ENCODE measurements around the gene KLHL3. TPM values are rescaled to one million over a fixed set of nuclear protein-coding genes. Genes with fewer than 3 reads are reported as not detected.

Gene KLHL3
- total and polyA plus RNA-seq, 2 donors (not counting 3 experiments of a cell fraction or from before 2014, with no cell fraction given), result 8.8 to 13.6 TPM

GRCh38 chr5:137728048-137728447 is 7.8 kb downstream of the KLHL3 start:
- peaks cover 0 to 4% of the 10 kb centered on the region in 2 experiments for H3K36me3 ChIP-seq (ENCODE audit: control insufficient read depth in 2 of 2, extremely low read depth in 1 of 2, insufficient read depth in 2 of 2, low read length in 2 of 2)
- intact Hi-C loops (cut with micrococcal nuclease) (loop anchor here (1.0 kb wide), 1 partner anchor 68 kb away; no protein-coding TSS in a partner anchor), dilution Hi-C loops (cut with MboI; ENCODE audit: extremely low pct_ligation_motif_present, low sequenced_read_pairs) (no loop called here)
- H2AFZ ChIP-seq (ENCODE audit: low read depth, low read length), result no peak overlapping the region
- H3K9me1 ChIP-seq (replicated peaks; ENCODE audit: control insufficient read depth, extremely low read depth, insufficient read depth, low read length), result no peaks in the 10 kb centered on the region
- H3K4me3 ChIP-seq (replicated peaks in 1 of 3; ENCODE audit: insufficient read depth in 1 of 3, low read depth in 1 of 3, low read length in 3 of 3), result no peak overlapping the region
- DNase-seq (ENCODE audit: low read depth, low spot score), result peak; percentile 43
- H3K4me1 ChIP-seq (ENCODE audit: control insufficient read depth, extremely low read depth, insufficient read depth, low read length), result no peaks in the 10 kb centered on the region
- H3K27me3 ChIP-seq (ENCODE audit: control insufficient read depth in 2 of 2, insufficient read depth in 2 of 2, low read length in 2 of 2), result no peaks in the 10 kb centered on the region
- no TSS peak for BruUV-seq (replicated peaks)
- FAIRE-seq, result no peak
- no peak overlapping the region for H3K9ac ChIP-seq (replicated peaks; ENCODE audit: extremely low read depth, insufficient read depth, low read length)
- ChIA-PET CTCF (interaction anchor here (0.6 to 4.3 kb wide), 29 partner anchors 8 to 98 kb away, joined by 3 to 217 read pairs (median 6); partner anchors contain the start of gene KLHL3), POLR2A (no interaction called here)
- H3K27ac ChIP-seq (ENCODE audit: insufficient read depth, low read depth, low read length), result no peak overlapping the region
- TF ChIP-seq JUN (IDR thresholded peaks at IDR 0.05; ENCODE audit: borderline replicate concordance, insufficient read depth, insufficient read length, low read depth) (no peak), CTCF (IDR thresholded peaks at IDR 0.05; ENCODE audit: extremely low read depth in 1 of 2, insufficient read depth in 1 of 2, low read depth in 1 of 2, low read length in 2 of 2) (peak in 1 of 2 donors; percentile 21)
- H3K9me3 ChIP-seq (replicated peaks; ENCODE audit: control insufficient read depth, insufficient read depth, low read length), result no peaks in the 10 kb centered on the region
- H3K79me2 ChIP-seq (ENCODE audit: control insufficient read depth, insufficient read depth, low read length), result peaks cover 3% of the 10 kb centered on the region
- H4K20me1 ChIP-seq (replicated peaks; ENCODE audit: control insufficient read depth, extremely low read depth, insufficient read depth, low read length), result no peaks in the 10 kb centered on the region
- H3K4me2 ChIP-seq (ENCODE audit: insufficient read depth, low read length), result no peak overlapping the region

DNA sequence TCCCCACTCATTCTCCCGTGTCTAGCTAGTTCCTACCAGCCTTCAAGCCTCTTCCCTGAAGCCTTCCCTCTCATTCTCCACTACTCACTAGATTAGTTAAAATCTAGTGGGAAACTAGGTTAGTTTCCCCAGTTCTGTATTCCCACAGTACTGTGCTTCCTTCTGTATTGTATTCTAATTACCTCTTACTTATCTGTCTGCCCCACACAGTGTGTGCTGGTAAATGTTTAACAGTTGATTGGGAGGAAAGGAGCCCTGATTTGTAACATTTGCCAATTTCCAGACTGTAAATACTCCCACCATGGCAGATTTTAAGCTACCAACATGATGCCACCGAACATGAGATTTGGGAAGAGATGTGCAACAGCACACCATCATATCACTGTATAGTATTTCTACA is 8.3 kb downstream of the KLHL3 start:
- FAIRE-seq (no peak), DNase-seq (ENCODE audit: low read depth, low spot score) (peak; percentile 19)
- H3K9ac ChIP-seq (replicated peaks; ENCODE audit: extremely low read depth, insufficient read depth, low read length), result no peak overlapping the region
- no peak overlapping the region for H3K27ac ChIP-seq (ENCODE audit: insufficient read depth, low read depth, low read length)
- H3K4me2 ChIP-seq (ENCODE audit: insufficient read depth, low read length), result no peak overlapping the region
- H3K9me3 ChIP-seq (replicated peaks; ENCODE audit: control insufficient read depth, insufficient read depth, low read length), result no peaks in the 10 kb centered on the region
- peaks cover 0 to 4% of the 10 kb centered on the region in 2 experiments for H3K36me3 ChIP-seq (ENCODE audit: control insufficient read depth in 2 of 2, extremely low read depth in 1 of 2, insufficient read depth in 2 of 2, low read length in 2 of 2)
- no peaks in the 10 kb centered on the region for H3K9me1 ChIP-seq (replicated peaks; ENCODE audit: control insufficient read depth, extremely low read depth, insufficient read depth, low read length)
- H3K4me1 ChIP-seq (ENCODE audit: control insufficient read depth, extremely low read depth, insufficient read depth, low read length), result no peaks in the 10 kb centered on the region
- intact Hi-C loops (cut with micrococcal nuclease), result loop anchor here (1.0 kb wide), 1 partner anchor 67 kb away; no protein-coding TSS in a partner anchor
- dilution Hi-C loops (cut with MboI; ENCODE audit: extremely low pct_ligation_motif_present, low sequenced_read_pairs), result no loop called here
- TF ChIP-seq FOS (IDR thresholded peaks at IDR 0.05; ENCODE audit: borderline replicate concordance, insufficient read depth, low read length) (no peak), GATA2 (IDR thresholded peaks at IDR 0.05; ENCODE audit: insufficient read depth, insufficient read length, low read depth, low read length) (no peak), MAX (IDR thresholded peaks at IDR 0.05; ENCODE audit: insufficient read depth, insufficient read length) (no peak), EZH2 (IDR thresholded peaks at IDR 0.05; ENCODE audit: borderline replicate concordance, low read depth, low read length, severe bottlenecking) (no peak), MYC (IDR thresholded peaks at IDR 0.05; ENCODE audit: low read depth, low read length) (no peak), POLR2AphosphoS5 (IDR thresholded peaks at IDR 0.05; ENCODE audit: insufficient read depth, low read depth, low read length) (no peak), CTCF (IDR thresholded peaks at IDR 0.05; ENCODE audit: extremely low read depth in 1 of 2, insufficient read depth in 1 of 2, low read depth in 1 of 2, low read length in 2 of 2) (no peak), POLR2A (IDR thresholded peaks at IDR 0.05; ENCODE audit: low read depth, low read length) (no peak), JUN (IDR thresholded peaks at IDR 0.05; ENCODE audit: borderline replicate concordance, insufficient read depth, insufficient read length, low read depth) (no peak)
- H3K79me2 ChIP-seq (ENCODE audit: control insufficient read depth, insufficient read depth, low read length), result peaks cover 3% of the 10 kb centered on the region
- CTCF ChIA-PET, result interaction anchor here (0.8 to 4.3 kb wide), 28 partner anchors 8 to 98 kb away, joined by 3 to 217 read pairs (median 6); partner anchors contain the start of gene KLHL3
- POLR2A ChIA-PET, result no interaction called here
- no peak overlapping the region for H2AFZ ChIP-seq (ENCODE audit: low read depth, low read length)
- H4K20me1 ChIP-seq (replicated peaks; ENCODE audit: control insufficient read depth, extremely low read depth, insufficient read depth, low read length), result no peaks in the 10 kb centered on the region
- no peaks in the 10 kb centered on the region for H3K27me3 ChIP-seq (ENCODE audit: control insufficient read depth in 2 of 2, insufficient read depth in 2 of 2, low read length in 2 of 2)
- H3K4me3 ChIP-seq (replicated peaks in 1 of 3; ENCODE audit: insufficient read depth in 1 of 3, low read depth in 1 of 3, low read length in 3 of 3), result no peak overlapping the region
- BruUV-seq (replicated peaks), result no TSS peak

All from endothelial cell of umbilical vein (primary cell).